Stimulated activated CD8-positive, alpha-beta memory T cell treated with anti-CD3 and anti-CD28 coated beads, Interleukin-15, amount 100 ng/mL, for 4 hours (primary cell): ENCODE results near the gene DPYSL5.
"Not testable (repeated sequence)": the region's sequence is repeated elsewhere in the genome, so short reads cannot be mapped to it uniquely, and the experiment has no call there.

ENCODE experiments used
- DNase-seq, 2 donors: peaks; one replicate each; pipeline ENCODE4 v3.0.0-alpha.2; 2020; ENCODE audit warnings: low read depth in 2 of 2

Gene DPYSL5

DNA sequence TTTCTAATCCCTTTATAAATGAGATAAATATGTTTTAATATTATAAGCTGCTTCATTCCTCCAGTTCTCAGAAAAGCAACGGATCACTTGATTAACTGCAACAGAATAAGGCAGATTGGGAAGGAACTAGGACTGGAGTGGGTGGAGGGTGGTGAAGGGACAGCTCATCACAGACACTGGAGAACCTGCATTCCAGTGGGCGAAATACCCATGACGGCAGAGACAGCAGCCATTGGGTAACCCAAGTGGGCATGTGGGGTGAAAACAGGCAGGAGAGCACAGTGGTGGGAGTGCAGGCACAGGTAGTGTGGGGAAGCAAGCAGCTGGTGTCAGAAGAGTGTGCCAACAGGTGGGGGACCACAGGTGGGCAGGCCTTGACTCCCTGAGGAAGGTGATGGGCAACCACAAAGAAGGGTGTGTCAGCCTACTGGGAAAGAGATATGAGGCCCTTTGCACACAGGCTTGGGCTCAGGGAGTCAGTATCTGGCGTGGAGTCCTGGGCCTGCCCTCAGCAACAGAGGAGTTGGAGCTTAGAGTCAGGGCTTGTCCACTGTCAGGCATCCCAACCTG, 27.2 kb downstream of the DPYSL5 start:
- no peak for DNase-seq

DNA sequence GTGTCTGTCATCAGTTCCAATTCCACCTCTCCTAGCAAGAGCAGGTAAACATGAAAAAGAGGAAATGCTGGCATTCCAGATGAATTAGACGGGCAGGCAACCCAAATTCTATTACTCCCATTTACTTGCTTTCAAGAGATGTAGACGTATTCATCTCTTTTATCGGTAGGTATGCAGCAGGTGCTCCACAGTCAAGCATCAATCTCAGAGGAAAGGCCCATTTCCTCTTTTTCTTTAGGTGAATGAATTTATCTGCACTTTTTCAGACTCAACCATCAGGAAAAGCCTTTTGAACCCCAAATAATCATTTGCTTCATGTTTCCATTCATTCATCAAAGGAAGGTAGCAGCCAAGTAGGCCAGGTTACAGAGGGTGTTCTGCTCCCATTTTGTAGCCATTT, 27.9 kb downstream of the DPYSL5 start:
- DNase-seq: no peak

DNA sequence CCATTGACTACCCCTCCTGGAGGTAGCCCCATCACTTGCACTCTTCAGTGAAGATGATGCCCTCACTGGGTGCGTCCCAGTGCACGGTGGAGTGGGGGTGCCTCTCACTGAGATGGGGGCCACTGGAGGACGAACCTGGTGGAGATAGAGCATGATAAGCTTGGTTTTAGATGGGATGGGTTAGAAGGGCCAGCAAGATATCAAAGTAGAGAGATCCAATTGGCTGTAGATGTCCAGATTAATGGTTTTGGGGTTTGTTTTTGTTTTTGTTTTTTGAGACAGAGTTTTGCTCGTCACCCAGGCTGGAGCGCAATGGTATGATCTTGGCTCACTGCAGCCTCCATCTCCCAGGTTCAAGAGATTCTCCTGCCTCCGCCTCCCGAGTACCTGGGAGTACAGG, 28.3 kb downstream of the DPYSL5 start:
- DNase-seq: no peak

DNA sequence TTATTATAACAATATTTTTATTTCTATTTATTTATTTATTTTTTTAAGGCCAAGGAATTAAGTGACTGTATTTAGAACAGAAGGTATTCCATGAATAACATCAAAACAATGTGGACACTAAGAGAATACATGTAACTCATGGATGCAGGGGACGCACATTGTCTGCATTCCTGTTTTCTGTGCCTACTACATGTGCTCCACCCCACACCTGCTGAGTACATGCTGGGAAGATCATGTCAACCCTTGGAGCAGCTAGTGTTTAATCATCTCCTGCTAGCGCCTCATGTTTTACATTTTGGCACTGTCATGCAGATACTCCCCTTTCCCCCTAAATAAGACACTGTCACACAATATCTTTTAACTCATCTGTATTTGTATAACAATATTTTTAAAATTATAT, 29.3 kb downstream of the DPYSL5 start:
- no peak for DNase-seq

DNA sequence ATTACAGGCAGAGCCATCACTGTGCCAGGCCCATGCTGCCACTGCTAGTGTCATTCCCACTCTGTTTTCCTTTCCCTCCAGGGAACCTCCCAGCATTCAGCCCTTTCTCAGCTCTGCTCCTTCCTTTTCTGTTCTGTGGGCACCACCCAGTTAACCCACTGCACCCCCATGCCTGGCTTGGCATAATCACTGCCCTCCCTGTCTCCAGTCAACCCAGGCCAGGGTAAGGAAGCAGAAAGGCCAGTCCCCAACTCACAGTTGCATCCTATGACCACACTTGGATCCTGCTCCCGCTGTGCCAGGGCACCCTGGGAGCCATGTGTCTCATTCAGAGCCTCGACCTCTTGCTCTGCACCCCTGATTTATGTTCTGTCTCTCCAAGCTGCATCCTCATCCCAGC, 32.2 kb downstream of the DPYSL5 start:
- DNase-seq: no peak

DNA sequence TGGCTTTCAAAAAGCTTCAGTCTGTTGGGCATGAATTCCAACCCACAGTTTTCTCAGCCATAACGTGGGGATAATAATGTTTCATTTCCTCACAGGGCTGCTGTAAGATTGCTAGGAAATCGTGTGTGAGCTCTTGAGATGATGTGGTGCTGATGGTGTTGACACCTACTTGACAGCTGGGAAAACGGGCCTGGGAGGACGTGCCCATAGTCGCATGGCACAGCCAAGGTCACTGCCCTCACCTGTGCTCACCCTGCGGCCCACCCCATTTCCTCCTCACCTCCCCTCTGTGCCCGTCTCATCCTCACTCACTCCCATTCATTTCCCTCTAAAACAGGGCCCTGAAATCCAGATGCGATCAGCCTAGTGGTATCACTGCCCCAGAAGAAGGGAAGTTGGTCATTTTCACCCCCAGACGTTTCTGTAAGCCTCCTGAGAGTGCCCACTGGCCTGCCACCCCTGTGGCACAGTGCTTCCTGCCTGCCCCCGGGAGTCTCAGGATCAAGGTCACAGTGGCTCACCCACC, 33.0 kb downstream of the DPYSL5 start:
- no peak for DNase-seq

DNA sequence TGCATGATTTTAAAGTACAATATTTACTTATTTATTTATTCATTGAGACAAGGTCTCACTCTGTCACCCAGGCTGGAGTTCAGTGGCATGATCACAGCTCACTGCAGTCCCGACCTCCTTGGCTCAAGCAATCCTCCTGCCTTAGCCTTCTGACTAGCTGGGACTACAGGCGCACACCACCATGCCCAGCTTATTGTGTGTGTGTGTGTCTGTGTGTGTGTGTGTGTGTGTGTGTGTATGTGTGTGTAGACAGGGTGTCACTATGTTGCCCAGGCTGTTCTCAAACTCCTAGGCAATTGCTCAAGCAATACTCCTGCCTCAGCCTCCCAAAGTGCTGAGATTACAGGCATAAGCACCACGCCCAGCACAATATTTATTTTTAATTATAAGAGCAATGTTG, 34.3 kb downstream of the DPYSL5 start:
- not testable (repeated sequence) for DNase-seq

DNA sequence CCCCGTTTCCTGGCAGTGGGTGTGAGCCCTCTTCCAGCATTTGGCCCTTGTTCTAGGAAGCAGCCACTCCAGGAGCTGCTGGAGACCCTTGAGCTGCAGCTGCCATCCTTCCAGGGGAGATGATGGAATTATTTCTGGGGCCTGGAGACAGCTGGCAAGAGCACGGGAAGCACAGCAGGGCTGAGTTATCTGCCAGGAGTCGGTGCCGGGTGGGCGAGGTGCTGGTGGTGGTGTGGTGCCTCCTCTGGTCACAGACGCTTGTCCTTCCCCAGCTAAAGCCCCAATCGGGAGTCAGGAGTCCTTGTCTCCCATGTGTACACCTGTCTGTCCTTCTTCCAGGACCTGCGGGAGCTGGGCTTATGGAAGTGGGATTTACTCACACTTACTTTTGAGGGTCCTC, 36.0 kb downstream of the DPYSL5 start:
- no peak for DNase-seq

DNA sequence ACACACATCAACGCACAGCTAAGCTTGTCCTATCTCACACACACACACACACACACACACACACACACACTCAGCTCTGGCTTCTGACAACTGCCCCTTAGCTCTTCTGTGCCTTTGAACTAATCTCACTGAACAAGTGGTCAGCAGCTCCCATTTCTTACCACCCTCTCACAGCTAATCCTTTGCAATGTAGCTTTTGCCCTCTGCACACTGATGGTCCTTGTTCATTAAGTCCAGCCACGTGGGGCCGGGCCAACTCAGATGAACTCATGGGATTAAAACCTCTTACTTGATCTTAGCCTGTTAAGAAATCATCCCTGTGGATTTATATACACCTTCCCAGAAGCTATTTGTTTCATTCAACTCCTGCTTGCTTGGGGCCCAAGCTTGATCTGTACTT, 36.6 kb downstream of the DPYSL5 start:
- DNase-seq: no peak

DNA sequence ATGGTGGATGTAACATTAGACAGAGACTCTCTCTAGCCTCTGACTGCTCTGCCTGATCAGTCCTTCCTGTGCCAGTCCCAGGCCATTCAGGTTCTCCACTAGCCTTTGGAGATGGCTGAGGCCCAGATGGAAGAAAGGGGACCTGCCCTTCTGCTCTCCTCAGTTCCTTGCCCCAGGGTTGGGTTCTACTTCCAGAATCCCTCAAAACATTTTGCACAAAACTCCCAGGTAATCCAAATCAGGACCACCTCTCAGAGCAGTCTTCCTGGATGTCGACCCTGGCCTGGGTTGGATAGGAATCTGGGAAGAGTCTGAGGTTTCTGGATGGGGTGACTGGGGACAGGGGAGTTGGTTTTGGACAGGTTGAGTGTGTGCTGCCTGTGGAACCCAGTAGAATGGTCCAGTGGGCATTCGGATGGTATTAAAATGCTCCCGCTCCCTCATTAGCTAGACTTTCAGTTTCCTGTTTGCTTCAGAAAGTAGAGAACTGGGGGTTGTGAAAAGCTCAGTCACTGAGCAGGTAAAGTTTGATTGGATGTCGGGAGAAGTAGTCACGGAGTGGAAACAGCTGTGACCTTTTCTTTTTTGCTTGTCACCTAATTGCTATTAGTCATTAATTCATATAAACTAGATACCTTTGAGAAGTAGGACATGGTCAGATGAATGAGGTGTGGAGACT, 37.9 kb downstream of the DPYSL5 start:
- no peak for DNase-seq

DNA sequence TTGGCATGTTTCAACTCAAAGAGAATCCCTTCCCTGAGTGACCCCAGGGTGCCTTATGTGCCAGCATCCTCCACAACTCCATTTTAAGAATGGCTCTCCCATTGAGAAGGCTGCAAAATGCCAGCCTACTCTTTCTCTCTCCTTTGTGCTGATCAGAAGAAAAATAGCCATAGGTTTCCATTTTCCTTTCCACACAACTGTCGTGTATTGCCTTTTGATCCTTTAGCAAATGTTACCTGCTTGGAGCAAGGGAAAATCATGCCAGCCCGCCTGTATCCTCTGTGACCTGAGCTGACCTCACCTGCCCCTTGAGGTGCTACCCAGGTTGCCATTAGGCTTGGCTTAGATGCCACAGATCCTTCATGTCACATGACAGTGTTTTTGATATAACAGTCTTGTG, 38.8 kb downstream of the DPYSL5 start:
- no peak for DNase-seq

DNA sequence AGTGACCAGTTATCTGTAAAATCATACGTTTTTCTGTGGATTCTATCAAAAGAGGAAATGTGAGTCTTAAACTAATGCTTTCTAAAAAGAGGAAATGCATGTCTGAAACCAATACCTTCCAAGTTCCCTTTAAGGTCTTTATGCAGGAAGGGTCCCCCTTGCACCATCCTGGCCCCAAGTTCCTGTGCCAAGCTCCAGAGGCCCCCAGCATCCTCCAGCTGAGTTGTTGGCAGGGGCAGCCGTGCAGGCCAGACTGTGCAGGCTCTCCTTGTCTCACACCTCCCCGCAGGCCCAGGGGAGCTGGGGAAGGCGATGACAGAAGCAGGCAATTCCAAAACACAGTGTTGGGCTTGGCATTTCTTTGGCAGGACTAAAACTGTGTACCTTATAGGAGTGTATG, 39.2 kb downstream of the DPYSL5 start:
- no peak for DNase-seq

DNA sequence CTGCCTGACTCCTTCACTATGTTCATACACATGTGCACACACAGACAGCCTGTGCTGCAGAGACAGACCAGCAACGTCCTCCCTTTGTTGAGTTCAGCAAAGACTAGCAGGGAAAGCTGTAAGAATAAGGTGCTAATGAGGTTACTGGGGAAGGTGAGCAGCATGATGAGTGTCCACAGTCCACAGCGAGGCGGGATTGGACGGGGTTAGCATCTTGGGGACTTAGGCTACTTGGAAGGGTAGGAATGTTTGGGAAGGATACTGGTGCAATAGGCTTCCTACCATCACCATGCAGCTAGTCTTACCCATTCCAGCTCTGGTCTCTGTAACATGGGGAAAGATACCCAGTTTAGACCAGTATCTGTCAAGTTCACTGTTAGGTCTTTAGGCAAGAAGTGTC, 41.9 kb downstream of the DPYSL5 start:
- DNase-seq: no peak

DNA sequence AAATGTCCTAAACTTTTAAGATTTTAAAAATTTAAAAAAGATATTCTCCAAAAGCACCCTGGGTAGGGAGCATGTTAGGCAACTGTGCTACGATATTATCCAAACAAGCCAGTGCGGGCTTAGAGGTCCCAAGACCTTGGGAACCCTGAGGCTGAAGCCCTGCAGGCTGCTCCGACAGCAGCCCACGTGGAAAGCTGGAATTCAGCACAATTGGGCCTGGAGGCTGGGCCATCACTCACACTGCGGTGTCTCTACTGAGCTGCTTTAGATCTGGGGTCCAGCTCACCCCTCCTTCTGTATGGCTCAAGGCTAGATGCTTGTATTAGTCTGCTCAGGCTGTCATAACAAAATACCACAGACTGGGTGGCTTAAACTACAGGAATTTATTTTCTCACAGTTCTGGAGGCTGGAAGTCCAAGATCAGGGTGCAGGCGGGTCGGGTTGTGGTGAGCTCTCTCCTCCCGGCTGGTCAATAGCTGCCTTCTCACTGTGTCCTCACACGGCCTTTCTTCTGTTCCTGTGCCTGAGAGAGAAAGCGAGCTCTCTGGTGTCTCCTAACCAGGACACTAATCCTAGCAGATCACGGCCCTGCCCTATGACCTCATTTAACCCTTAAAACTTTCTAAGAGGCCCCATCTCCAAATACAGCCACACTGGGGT, 42.5 kb downstream of the DPYSL5 start:
- no peak for DNase-seq

DNA sequence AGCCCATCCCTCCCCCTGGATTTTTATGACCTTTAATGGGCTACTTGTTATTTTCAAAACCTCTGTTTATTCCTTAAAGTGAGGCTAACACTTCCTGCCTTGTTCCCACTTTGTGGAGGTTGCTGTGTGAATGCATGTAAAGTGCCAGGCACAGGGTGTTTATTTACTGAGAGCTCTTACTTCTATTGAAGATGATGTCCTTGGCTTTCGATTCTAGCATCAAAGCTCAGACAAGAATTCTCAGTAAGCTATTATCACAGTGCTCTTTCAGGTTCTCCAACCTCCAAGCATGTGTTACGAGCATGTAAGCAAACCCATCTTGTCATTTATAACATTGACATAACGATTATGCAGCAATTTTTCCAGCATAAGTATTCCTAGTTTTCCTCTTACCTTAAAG, 44.2 kb downstream of the DPYSL5 start:
- DNase-seq: no peak

DNA sequence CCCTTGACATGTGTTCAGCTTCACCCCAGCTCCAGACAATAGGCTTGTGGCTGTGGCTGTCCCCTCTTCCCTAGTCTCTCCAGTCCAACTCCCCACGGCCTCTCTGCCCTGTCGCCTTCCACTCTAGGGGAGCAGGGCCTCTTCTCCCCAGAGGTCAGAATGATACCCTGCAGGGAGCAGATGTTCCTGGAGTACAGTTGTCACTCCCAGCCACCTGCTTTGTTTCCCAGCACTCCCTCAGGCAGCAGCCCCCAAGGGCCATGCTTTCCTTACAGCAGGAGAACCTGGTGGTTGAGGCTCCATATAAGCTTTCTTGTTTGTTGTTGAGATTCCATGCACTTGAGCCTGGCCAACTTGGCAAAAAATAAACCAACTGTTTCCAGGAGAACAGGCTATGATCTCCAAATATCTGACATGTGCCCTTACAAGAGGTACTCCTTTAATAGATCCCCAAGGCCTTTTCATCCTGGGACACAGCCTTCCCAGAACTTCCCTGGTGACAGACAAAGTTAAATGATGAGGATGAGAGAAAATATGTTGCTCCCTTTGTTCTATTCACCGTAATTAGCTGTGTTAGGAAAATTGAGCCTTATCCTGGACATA, 45.1 kb downstream of the DPYSL5 start:
- no peak for DNase-seq

DNA sequence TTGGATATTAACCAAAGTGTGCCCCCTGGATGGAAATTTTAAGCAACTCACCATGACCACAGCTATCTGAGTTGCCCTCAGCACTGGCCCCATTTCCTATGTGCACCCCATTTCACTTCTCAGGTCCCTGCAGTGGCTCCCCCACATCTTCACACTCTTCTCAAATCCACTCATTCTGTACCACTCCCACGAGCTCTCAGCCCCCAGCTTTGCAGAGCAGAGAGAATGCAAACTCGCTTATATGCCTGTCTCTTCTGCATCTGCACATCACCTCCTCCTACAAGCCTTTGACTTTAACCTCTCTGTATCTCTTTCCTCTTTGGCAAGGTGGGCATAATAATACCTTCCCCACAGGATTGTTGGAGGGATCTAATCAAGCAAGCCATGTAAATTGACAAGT, 46.2 kb downstream of the DPYSL5 start:
- no peak for DNase-seq

DNA sequence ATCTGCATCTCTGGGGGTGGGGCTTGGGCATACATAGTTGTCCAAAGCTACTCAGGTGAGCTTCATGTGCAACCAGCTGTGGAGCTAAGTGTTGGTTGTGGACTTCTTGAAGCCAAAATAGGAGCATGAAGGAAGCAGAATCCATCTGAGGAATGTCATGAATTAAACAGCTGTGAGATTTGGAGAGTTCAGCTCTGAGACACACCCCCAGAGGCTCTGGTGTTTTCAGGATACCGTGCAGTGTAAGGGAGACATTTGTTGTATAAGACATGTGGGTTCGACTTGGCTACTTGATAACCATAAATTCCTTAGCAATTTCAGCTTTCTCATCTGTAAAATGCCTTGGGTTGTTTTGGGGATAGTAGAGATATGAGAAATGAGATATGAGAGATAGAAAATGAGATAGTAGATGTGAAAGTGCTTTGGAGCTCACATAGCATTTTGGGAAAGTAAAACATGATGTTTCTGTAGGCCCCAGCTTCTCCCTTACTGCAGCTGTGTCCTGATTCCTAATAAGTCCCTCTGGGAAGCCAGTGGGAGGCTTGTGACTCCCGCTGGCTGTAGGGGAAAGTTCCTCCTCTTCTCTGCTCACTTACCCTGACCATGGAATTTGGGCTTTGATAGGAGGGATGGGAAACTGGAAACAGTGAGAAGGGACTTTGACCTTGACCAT, 50.0 kb downstream of the DPYSL5 start:
- DNase-seq: no peak

DNA sequence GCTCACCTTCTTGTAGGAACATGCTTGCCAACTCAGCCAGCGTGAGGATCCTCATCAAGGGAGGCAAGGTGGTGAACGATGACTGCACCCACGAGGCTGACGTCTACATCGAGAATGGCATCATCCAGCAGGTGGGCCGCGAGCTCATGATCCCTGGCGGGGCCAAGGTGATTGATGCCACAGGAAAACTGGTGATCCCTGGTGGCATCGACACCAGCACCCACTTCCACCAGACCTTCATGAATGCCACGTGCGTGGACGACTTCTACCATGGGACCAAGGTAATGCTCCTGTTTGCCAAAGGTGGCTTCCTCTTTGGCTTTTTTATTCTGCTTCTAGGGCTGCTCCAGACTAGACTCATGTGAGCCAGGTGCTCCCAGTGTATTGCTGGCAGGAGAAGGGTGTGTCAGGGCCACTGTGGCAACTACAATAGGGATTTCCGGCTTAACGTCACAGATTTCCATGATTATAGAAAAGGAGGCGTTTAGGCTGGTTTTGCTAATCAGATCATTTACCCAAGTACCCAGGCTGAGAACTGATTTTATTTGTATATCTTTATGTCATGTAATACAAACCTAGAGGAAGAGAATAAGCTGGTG, 50.6 kb downstream of the DPYSL5 start:
- no peak for DNase-seq

DNA sequence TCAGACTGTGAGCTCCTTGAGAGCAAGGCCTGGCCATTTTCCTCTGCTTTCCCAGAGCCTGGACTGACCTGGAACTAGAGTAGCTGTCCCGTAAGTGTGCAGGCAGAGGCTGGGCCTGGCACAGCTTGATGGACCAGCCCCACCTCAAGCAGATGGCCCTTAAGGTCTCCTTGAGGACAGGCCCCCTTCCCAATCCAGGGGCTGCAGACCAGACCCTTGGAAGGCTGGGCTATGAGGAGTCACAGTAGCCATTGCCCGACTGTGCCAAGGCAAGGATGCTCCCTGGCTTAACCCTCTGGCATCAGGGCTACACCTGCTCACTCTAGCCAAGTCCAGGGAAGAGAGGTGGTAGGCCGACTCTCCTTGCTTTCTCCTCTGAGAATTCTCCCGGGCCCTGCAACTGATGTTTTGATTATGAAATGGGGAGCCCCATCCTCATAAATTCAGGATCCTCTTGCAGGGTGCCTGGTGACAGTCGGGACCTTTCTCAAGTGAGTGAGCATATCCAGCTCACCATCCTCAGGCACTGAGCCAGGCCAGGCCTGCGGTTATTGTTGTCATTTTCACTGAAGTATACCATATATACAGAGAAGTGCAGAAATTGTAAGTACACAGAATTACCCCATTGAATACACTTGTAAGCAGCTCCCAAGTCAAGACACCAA, 51.7 kb downstream of the DPYSL5 start:
- no peak for DNase-seq

DNA sequence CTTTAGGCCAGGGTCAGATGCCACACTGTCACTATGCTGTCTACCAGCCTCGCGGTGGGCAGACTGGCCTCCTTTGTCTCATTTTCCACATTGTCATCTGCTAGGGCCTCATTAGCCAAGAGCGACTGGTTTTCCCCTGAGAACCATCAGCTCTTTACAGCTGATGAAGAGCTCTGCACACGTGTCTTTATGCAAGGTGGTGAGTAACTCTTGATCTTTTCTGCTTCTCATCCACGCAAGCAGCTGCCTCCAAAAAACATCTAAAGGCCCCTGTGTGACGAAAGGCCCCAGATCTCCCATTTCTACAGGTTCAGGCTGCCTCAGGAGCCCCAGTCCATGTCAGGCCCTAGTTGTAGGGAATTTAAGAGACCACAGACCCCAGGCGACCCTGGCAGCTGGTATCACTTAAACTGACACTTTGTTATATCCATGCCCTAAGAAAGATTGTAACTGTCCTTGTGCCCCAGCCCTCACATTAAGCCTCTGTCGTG, 52.9 kb downstream of the DPYSL5 start:
- DNase-seq: no peak
